Subcutaneous adipose tissue (tissue), 4 donors: ENCODE results near the gene SPRY1. TPM values are rescaled to one million over a fixed set of nuclear protein-coding genes. Genes with fewer than 3 reads are reported as not detected.

Source experiments
- CTCF ChIP-seq: fragments of 450-650 bp; IDR thresholded peaks from one replicate; pipeline ENCODE4 v1.5.1; 2016; ENCODE audit warnings: low read depth, mild to moderate bottlenecking, control low read depth, antibody characterized with exemption, moderate library complexity
- total RNA-seq, 4 donors: library from RNA; depleted of rRNA; stranded (reverse); fragments of >200 nt; gene quantifications; one replicate each; pipeline ENCODE4 v1.1.0, GENCODE V29; 2016

Gene SPRY1
- total RNA-seq, 4 donors from 2014 or later: 139 to 350 (median 162) TPM

GRCh38 chr4:123403080-123403604 lies 6.5 kb downstream of the SPRY1 start:
- no peak for TF ChIP-seq CTCF

- no peak for TF ChIP-seq CTCF
Observed at GRCh38 chr4:123404533-123404932, 7.9 kb downstream of the SPRY1 start.

GRCh38 chr4:123405267-123405865 lies 8.8 kb downstream of the SPRY1 start:
- no peak for TF ChIP-seq CTCF

- no peak for TF ChIP-seq CTCF
Observed at GRCh38 chr4:123406872-123407271, 10.3 kb downstream of the SPRY1 start.

GRCh38 chr4:123408471-123409084 lies 12.0 kb downstream of the SPRY1 start:
- TF ChIP-seq CTCF: no peak

GRCh38 chr4:123409334-123409733 lies 12.7 kb downstream of the SPRY1 start:
- no peak for TF ChIP-seq CTCF

GRCh38 chr4:123411514-123411913 lies 14.9 kb downstream of the SPRY1 start:
- TF ChIP-seq CTCF: no peak
